Smooth muscle cell of the brain vasculature (primary cell): ENCODE results near the gene DNAJB7.
A peak's percentile ranks its signal among the peaks of the same experiment; 100 is the strongest.
"Not testable (repeated sequence)": the region's sequence is repeated elsewhere in the genome, so short reads cannot be mapped to it uniquely, and the experiment has no call there.

Source experiments
- DNase-seq: peaks from one replicate; pipeline ENCODE4 v3.0.0-alpha.2; 2012; ENCODE audit warnings: low read depth, low spot score

Gene DNAJB7

GRCh38 chr22:40862013-40862412 lies at the start of gene DNAJB7:
Gene DNAJB7, minus strand, starts transcription at chr22:40862113. Its CDS starts 119 bp downstream, at chr22:40861994.
- no peak for DNase-seq

DNA sequence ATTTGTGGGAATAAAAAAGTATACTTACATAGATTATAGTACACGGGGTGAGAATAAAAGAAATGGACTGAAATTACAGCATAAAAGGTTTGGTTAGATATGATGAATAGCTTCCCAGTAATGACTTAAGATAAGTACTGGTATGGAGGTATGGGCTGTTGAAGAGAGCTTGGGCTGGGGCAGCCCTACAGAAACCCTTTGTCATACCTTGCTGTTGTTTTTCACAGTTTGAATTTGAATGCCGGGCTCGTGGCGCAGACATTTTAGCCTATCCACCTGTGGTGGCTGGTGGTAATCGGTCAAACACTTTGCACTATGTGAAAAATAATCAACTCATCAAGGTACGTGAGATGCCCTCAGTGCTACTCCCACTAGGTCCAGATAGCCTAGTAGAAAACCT lies 47.0 kb upstream of the DNAJB7 start:
- DNase-seq: no peak

- no peak for DNase-seq
Observed at GRCh38 chr22:40904101-40904500, 42.2 kb upstream of the DNAJB7 start.

GRCh38 chr22:40898850-40899357 lies 37.0 kb upstream of the DNAJB7 start:
- peak; percentile 41 for DNase-seq

GRCh38 chr22:40894417-40894816 lies 32.5 kb upstream of the DNAJB7 start:
- no peak for DNase-seq

GRCh38 chr22:40890881-40891280 lies 29.0 kb upstream of the DNAJB7 start:
- no peak for DNase-seq

- no peak for DNase-seq
Observed at GRCh38 chr22:40889116-40889515, 27.2 kb upstream of the DNAJB7 start.

- DNase-seq: no peak
Observed at GRCh38 chr22:40878922-40879321, 17.0 kb upstream of the DNAJB7 start.

DNA sequence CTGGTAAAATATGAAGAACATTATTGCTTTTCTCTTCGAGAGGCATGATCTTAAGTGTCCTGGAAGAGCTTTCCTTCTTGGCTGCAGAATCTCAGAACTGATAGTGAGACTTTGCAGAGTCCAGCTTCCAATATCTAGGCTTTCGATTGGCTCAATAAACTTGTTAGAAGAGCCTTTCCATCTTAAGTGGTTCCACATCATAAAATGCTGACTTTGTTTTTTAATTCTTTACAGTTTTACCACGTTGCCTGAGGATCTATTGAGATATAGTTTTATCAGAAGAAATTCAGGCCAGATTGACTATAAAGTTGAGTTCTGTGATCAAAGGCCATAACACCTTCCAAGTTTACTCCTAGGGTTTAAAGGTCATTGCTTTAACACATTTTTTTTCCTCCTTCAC lies 15.6 kb upstream of the DNAJB7 start:
- DNase-seq: no peak

DNA sequence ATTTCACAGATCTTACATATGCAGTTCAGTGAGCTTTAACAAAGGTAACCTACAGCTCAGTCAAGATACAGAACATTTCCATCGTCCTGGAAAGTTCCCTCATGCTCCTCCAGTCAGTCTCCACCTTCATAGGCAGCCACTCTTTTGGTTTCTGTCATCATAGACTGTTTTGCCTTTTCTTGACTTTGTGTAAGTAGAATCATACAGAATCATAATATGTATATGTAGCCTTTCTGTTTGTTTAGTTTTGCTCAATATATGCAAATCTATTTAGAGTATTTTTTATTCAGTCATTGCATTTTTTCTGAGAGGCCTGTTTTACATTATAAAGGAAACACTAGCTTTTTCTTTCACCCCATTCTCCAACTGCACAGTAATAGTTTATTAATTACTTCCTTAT lies 15.0 kb upstream of the DNAJB7 start:
- no peak for DNase-seq

DNA sequence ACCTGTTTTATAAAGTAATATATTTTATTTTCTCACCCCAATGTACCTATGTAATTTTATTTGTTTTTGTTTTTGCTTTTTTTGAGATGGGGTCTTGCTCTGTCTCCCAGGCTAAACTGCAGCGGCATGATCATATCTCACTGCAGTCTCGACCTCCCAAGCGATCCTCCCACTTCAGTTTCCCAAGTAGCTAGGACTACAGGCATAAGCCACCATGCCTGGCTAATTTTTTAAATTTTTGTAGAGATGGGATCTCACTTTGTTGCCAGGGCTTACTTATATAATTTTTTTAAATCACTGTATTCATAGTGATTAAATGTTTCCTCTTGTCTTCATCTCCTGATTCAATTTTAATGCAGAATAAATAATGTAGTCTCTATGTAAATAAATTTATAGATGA lies 13.2 kb upstream of the DNAJB7 start:
- DNase-seq: no peak

DNA sequence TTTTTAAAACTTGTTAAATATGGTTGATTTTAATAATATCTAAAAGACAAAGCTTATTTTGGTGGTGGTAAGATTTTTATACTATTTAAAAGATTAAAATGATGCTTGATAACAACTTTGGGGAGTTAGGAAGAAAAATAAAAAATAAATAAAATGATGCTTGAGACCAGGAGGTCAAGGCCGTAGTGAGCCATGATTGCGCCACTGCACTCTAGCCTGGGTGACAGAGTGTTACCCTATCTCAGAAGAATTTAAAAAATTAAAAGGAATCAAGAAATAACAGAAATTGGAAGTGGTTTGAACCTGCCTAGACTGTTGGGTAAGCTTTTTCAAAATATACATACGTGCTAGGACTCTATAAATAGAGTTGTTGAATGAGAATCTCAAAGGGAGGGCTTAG lies 12.1 kb upstream of the DNAJB7 start:
- no peak for DNase-seq

GRCh38 chr22:40868379-40868778 lies 6.5 kb upstream of the DNAJB7 start:
- not testable (repeated sequence) for DNase-seq

DNA sequence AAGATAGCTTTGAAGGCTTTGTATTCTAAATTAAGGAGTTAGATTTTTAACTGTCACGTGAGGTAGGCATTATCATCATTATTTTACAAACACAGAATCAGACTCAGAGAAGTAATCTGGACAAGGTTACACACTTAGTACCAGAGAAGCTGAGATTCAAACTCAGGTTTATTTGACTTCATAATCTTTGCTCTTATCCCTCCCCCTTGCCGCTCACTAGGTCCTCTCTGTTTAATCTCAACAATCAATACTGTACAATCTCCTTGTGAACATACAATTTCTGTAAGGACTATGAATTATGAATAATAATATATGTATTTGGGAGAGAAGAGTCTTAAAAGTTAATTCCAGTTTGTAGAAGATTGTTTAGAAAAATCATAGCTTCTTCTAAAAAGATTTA lies 5.2 kb upstream of the DNAJB7 start:
- DNase-seq: no peak

- no peak for DNase-seq
Observed at GRCh38 chr22:40862537-40862936, 624 bp upstream of the DNAJB7 start.

GRCh38 chr22:40857309-40857855 lies 4.5 kb downstream of the DNAJB7 start:
- DNase-seq: no peak

DNA sequence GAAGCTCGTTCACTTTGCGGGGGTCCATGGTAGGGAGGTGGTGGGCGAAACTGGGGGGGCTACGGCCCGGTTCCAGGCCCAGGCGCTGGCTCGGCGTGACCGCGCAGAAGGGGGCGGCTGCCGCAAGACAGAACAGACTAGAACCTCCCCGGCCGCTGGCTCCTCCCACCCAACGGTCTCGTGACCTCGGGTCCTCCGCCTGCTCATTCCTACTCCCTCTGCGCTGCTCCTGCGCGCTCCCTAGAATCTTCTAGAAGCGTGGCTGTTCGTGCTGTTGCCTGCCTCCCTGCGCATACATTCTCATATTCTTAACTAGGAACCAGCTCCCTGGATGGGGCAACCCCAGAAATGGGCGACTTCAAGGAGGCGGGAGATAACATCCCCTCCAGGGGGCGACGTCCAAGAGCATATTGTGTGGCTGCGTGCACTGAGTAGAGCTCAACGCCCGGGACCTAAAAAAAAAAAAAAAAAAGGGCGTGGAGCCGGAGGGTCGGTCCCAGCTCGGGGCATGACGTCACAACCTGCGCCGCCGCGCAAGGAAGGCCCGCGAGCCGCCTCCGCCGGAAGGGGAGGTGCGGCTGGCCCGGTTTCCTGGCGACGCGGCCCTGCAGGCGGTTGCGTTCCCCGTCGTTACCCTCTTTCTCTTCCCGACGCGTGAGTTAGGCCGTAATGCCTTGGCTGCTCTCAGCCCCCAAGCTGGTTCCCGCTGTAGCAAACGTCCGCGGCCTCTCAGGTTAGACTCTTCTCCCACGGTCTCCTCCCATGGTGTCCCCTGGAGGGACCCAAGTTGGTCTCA lies 5.2 kb downstream of the DNAJB7 start, which contains the start of the genes ST13 and XPNPEP3:
Gene ST13 (minus strand): TSS at position 127 of the 796 bp plus-strand sequence. CDS start 99 bp downstream, at position 28.
Gene XPNPEP3 (plus strand): TSS at position 636 of the 796 bp plus-strand sequence. CDS start 34 bp downstream, at position 670.
- DNase-seq: peak; percentile 89

DNA sequence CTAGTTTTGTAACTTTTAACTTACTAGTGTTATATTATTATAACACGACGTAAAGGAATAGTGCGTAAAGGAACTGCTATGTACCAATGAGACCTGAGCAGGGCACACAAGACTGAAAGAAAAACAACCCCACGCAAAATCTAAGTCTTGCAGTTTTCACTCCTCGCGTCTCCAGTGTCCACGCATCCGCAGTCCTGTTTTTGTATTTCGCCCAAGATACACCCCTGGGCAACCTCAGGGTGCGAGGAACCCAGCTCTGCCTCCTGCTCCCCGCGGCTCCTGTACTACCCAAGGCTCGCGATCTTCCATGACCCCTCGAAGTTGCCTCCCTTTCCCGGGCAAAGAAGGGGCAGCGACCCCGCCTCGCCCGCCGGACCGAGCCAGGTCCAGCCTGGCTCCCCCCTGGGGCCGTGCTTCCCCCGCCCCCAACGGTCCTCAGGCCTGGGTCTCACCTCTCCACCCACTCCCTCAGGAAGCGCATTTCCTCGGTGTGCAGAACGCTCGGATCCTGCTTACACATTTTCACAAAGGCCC lies 5.9 kb downstream of the DNAJB7 start:
- no peak for DNase-seq

- DNase-seq: no peak
Observed at GRCh38 chr22:40855071-40855978, 6.6 kb downstream of the DNAJB7 start.

- DNase-seq: no peak
Observed at GRCh38 chr22:40853961-40854360, 8.0 kb downstream of the DNAJB7 start.

- DNase-seq: no peak
Observed at GRCh38 chr22:40853333-40853732, 8.6 kb downstream of the DNAJB7 start.

DNA sequence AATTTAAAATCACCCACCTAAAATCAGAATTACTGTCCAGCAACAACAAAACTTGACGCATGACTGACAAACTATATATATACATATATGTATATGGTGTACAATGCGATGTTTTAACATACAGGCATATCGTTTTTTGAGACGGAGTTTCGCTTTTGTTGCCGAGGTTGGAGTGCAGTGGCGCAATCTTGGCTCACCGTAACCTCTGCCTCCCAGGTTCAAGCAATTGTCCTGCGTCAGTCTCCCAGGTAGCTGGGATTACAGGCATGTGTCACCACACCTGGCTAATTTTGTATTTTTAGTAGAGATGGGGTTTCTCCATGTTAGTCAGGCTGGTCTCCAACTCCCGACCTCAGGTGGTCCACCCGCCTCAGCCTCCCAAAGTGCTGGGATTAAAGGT lies 16.1 kb downstream of the DNAJB7 start:
- DNase-seq: not testable (repeated sequence)
